GDM1 (cell line): Measurements from ENCODE around the gene HS3ST4.

Experiments
- DNase-seq: peaks from one replicate; lab custom pipeline; 2025; lab: John Stamatoyannopoulos, UW

HS3ST4 gene

DNA sequence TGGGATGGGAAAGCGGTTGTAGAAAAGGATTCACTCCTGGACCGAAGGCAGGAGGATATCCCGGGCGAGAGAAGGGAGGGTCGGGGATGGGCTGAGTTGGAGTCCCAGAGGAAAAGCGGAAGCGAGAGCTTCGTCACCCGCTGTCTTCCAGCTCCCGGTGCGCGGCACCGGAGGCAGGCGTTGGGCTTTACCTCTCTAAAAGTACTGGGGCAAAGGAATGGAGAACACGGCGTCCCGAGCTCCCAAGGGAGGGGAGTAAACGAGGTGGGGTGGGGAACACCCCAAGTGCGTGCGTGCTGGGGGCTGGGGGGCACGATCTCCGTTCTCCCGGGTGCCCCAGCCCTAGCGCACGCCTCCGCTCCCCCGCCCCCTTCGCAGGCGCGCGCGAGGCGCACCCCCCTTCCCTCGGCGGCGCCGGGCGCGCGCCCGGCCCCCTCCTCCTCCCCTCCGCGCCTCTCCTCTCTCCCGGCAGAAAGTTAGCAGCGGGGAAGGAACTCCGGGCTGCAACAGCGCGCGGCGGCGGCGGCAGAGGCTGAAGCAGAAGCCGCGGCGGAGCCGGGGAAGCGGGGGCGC lies at the start of gene HS3ST4:
Gene HS3ST4, plus strand, starts transcription at position 441 of the 573 bp plus-strand sequence.
- DNase-seq, result no peak

GRCh38 chr16:25643633-25644032 lies 48.1 kb upstream of the HS3ST4 start:
- DNase-seq, result no peak

DNA sequence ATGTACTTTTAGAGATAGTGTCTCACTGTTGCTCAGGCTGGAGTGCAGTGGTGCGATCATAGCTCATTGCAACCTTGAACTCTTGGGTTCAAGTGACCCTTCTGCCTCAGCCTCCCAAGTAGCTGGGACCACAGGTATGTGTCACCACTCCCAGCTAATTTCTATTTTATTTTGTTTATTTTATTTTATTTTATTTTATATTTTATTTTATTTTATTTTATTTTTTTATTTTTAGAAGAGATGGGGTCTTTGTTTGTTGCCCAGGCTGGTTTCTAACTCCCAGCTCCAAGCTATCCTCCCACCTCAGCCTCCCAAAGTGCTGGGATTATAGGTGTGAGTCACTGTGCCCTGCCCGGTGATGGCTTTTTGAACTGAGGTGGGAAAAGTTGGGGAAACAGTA lies 35.1 kb upstream of the HS3ST4 start:
- no peak for DNase-seq

DNA sequence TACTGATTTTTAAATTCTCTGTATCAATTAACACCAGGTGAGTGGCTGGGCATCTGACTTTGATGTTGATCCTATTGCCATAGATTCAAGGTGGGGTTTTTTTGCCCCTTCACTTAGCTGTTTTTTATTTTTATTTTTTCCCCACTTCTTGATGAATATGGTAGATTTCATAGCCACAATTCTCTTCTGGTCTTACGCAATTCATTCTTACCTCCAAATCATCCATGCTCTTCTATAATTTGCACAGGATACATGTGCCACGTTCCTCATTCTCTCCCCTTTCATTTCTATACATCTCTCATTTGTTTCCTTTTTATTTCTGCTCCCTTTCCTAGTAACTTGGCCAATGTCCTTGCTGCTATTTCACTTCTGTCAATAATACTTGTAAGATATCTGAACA lies 14.9 kb upstream of the HS3ST4 start:
- no peak for DNase-seq

DNA sequence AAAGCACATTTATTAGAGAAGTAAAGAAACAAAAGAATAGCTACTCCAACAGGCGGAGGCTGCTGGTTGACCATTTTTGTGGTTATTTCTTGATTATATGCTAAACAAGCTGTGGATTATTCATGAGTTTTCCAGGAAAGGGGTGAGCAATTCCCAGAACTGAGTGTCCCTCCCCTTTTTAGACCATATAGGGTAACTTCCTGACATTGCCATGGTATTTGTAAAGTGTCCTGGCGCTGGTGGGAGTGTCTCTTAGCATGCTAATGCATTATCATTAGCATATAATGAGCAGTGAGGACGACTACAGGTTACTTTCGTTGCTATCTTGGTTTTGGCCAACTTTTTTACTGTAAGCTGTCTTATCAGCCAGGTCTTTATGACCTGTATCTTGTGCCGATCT lies 12.2 kb upstream of the HS3ST4 start:
- no peak for DNase-seq

GRCh38 chr16:25689137-25689836 lies 2.5 kb upstream of the HS3ST4 start:
- DNase-seq, result no peak

DNA sequence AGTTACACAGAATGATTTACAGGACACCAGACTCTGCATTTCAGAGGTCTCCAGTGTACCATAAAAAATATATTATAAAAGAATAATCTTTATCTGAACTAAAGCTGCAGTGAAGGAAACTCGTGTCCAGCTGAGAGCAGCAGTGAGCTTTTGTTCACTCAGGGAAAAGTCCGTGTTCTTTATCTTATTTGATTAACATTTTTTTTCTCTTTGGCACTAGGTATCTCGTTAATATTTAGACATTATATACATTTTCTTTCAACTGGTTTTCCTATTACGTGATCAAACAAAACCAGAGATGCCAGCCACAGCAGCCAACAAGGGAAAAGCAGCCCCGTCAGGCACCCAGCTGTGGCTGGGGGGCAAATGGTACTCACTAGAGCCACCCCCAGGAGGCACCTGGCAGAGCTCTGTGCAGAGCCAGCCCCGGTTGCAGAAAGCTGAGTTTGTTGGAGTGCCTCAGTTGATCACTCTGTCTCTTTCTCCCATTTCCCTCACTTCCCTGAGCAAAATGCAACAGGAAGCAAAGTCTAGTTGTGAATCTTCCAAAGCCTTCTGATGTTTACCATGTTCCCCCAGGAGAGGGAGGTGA lies 1.1 kb upstream of the HS3ST4 start:
- DNase-seq, result no peak

GRCh38 chr16:25692351-25692741 lies 587 bp downstream of the HS3ST4 start:
- DNase-seq, result no peak

DNA sequence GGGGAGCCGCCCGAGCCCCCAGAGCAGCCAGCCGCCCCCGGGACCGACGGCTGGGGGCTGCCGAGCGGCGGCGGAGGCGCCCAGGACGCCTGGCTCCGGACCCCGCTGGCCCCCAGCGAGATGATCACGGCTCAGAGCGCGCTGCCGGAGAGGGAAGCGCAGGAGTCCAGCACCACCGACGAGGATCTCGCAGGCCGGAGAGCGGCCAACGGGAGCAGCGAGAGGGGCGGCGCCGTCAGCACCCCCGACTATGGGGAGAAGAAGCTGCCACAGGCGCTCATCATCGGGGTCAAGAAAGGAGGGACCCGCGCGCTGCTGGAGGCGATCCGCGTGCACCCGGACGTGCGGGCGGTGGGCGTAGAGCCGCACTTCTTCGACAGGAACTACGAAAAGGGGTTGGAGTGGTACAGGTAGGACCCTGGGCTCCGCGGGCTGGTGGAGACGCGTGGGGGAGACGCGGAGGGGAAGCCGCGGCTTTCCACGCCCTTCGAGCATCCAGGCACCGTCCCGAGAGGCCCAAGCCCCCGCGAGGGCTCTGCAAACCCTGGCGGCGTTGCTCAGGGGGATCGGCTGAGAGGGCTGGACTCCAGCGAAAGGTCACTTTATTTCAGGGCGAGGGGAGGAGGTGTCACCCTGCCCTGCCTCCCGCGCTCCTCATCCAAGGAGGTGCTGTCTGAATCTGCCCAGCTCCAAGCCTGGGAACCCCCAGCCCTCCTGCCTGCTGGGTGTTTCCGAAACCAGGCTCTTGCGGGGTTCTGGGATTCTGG lies 1.2 kb downstream of the HS3ST4 start:
- no peak for DNase-seq

DNA sequence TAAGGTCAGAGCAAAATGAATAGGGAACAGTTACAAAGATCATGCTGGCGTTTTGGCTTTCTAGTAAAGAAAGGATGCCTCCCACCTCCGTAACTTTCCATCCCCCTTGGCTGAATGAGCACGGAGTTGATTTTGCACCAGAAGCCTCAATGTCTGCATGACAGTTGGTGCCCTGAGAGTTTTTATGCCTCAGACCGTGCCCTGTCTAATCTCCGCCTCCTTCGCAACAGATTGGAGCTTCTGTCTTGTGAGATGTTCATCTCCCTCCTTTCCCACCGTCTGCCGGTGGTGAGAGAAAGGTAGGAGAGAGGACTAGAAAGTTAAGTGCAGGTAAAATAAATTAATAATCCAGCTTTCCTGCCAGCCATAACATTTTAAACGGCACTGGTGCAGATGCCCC lies 1.9 kb downstream of the HS3ST4 start:
- no peak for DNase-seq

DNA sequence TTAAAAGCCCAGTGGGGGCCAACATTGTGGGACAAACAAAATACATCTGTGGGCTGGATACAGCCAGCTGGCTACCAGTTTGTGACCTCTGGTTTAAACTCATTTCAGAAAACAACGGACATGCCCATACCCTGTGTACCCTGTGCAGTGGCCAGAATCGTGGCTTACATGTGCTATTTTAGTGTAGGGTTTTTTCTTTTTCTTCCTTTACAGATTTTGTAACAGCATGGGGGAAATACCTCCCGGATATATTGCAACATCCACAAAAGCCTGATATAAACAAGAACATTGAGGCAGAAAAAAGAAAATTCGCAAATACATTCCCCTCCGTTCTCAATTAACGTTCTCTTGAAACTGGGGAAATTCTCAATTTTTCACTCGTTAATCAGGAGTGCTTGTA lies 7.3 kb downstream of the HS3ST4 start:
- no peak for DNase-seq

- DNase-seq, result no peak
Observed at GRCh38 chr16:25700547-25700946, 8.8 kb downstream of the HS3ST4 start.

DNA sequence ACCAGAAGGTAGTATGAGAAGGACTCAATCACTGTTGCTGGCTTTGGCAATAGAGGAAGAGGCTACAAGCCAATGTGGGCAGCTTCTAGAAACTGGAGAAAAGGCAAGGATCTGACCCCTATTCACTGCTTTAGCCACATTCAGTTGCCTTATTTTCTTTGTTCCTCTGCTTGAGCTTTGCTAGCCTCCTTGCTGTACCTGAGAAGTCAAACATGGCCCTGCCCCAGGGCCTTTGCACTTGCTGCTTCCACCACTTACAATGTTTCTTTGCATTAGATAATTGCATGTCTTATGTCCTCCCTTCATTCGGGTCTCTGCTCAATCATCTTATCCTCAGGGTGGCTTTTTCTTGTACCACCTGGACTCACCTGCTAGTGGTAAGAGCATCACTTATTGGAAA lies 15.8 kb downstream of the HS3ST4 start:
- no peak for DNase-seq

- no peak for DNase-seq
Observed at GRCh38 chr16:25707982-25708583, 16.3 kb downstream of the HS3ST4 start.

GRCh38 chr16:25709213-25709612 lies 17.5 kb downstream of the HS3ST4 start:
- no peak for DNase-seq

- no peak for DNase-seq
Observed at GRCh38 chr16:25713785-25714570, 22.2 kb downstream of the HS3ST4 start.

GRCh38 chr16:25716186-25716585 lies 24.4 kb downstream of the HS3ST4 start:
- DNase-seq, result no peak

- DNase-seq, result no peak
Observed at GRCh38 chr16:25721439-25721838, 29.7 kb downstream of the HS3ST4 start.

GRCh38 chr16:25726430-25727098 lies 34.8 kb downstream of the HS3ST4 start:
- DNase-seq, result no peak

- no peak for DNase-seq
Observed at GRCh38 chr16:25729188-25729915, 37.6 kb downstream of the HS3ST4 start.
